ENCODE results near the gene TRIP12. TPM values are rescaled to one million over a fixed set of nuclear protein-coding genes. Genes with fewer than 3 reads are reported as not detected.

The TRIP12 gene
- total RNA-seq, 6 experiments from 2014 or later = 249 to 296 (median 265) TPM

GRCh38 chr2:229899604-229900003 lies 22.2 kb downstream of the TRIP12 start:
- Mint-ChIP-seq H3K4me3 (no peak overlapping the region), H3K27ac (no peak overlapping the region; the same call in 1 of the 2 replicates), H3K9me3 (no peaks in the 10 kb centered on the region), H3K27me3 (ENCODE audit: insufficient read depth) (no peaks in the 10 kb centered on the region), H3K4me1 (ENCODE audit: low read depth) (peaks cover 39% of the 10 kb centered on the region), H3K36me3 (ENCODE audit: low read depth) (peaks cover 17% of the 10 kb centered on the region)
- TF ChIP-seq CTCF (IDR thresholded peaks at IDR 0.05) = no peak
- DNase-seq = no peak

GRCh38 chr2:229896857-229897256 lies 25.0 kb downstream of the TRIP12 start:
- Mint-ChIP-seq H3K27ac (no peak overlapping the region), H3K27me3 (ENCODE audit: insufficient read depth) (no peaks in the 10 kb centered on the region), H3K4me3 (no peak overlapping the region), H3K4me1 (ENCODE audit: low read depth) (peaks cover 26% of the 10 kb centered on the region), H3K9me3 (no peaks in the 10 kb centered on the region), H3K36me3 (ENCODE audit: low read depth) (peaks cover 14% of the 10 kb centered on the region)
- TF ChIP-seq CTCF (IDR thresholded peaks at IDR 0.05) = no peak
- DNase-seq = no peak

GRCh38 chr2:229889023-229889422 lies 32.8 kb downstream of the TRIP12 start:
- no peak for DNase-seq
- peaks cover 32% of the 10 kb centered on the region for H3K4me1 Mint-ChIP-seq (ENCODE audit: low read depth)
- H3K27me3 Mint-ChIP-seq (ENCODE audit: insufficient read depth) = no peaks in the 10 kb centered on the region
- H3K9me3 Mint-ChIP-seq = no peaks in the 10 kb centered on the region
- TF ChIP-seq CTCF (IDR thresholded peaks at IDR 0.05) = no peak
- H3K4me3 Mint-ChIP-seq = no peak overlapping the region
- no peaks in the 10 kb centered on the region for H3K36me3 Mint-ChIP-seq (ENCODE audit: low read depth)
- H3K27ac Mint-ChIP-seq = no peak overlapping the region

- no peak overlapping the region for H3K4me3 Mint-ChIP-seq
- no peak for DNase-seq
- H3K4me1 Mint-ChIP-seq (ENCODE audit: low read depth) = peaks cover 32% of the 10 kb centered on the region
- no peaks in the 10 kb centered on the region for H3K9me3 Mint-ChIP-seq
- no peaks in the 10 kb centered on the region for H3K36me3 Mint-ChIP-seq (ENCODE audit: low read depth)
- TF ChIP-seq CTCF (IDR thresholded peaks at IDR 0.05) = no peak
- H3K27ac Mint-ChIP-seq = no peak overlapping the region
- no peaks in the 10 kb centered on the region for H3K27me3 Mint-ChIP-seq (ENCODE audit: insufficient read depth)
These were observed 33.8 kb downstream of the TRIP12 start for GRCh38 chr2:229888031-229888430.

GRCh38 chr2:229887441-229887840 lies 34.4 kb downstream of the TRIP12 start:
- Mint-ChIP-seq H3K27ac (no peak overlapping the region), H3K4me3 (no peak overlapping the region), H3K9me3 (no peaks in the 10 kb centered on the region), H3K4me1 (ENCODE audit: low read depth) (peaks cover 32% of the 10 kb centered on the region), H3K36me3 (ENCODE audit: low read depth) (no peaks in the 10 kb centered on the region), H3K27me3 (ENCODE audit: insufficient read depth) (no peaks in the 10 kb centered on the region)
- TF ChIP-seq CTCF (IDR thresholded peaks at IDR 0.05) = no peak
- no peak for DNase-seq
